ENCODE measurements around the gene KIAA0753.
"Not testable (repeated sequence)": the region's sequence is repeated elsewhere in the genome, so short reads cannot be mapped to it uniquely, and the experiment has no call there.

KIAA0753 gene

GRCh38 chr17:6596081-6596480 is 44.4 kb downstream of the KIAA0753 start:
- FAIRE-seq = no peak

- not testable (repeated sequence) for FAIRE-seq
Observed at GRCh38 chr17:6593371-6593770, 47.1 kb downstream of the KIAA0753 start.

DNA sequence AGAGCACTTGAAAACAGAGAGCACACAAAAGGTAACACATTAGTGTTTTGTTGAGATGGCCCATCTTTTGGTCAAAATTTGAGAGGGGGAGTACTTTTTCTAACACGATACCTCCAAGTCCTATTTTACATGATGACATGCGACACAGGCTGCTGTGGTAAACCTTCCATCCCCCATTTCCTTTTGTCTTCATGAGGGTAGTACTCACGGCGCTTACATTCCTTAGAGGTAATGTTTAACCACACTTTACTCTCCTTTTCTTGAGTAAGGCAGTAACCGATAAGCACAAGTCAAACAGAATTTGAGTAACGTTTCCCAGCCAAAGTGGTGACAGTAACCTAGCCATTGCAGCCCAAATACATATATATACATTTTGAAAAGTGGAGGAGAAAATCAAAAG is 48.3 kb downstream of the KIAA0753 start:
- FAIRE-seq = no peak

- no peak for FAIRE-seq
Observed at GRCh38 chr17:6591599-6592158, 48.8 kb downstream of the KIAA0753 start.

- no peak for FAIRE-seq
Observed at GRCh38 chr17:6589266-6589946, 51.1 kb downstream of the KIAA0753 start.

- no peak for FAIRE-seq
Observed at GRCh38 chr17:6588165-6588564, 52.3 kb downstream of the KIAA0753 start.

DNA sequence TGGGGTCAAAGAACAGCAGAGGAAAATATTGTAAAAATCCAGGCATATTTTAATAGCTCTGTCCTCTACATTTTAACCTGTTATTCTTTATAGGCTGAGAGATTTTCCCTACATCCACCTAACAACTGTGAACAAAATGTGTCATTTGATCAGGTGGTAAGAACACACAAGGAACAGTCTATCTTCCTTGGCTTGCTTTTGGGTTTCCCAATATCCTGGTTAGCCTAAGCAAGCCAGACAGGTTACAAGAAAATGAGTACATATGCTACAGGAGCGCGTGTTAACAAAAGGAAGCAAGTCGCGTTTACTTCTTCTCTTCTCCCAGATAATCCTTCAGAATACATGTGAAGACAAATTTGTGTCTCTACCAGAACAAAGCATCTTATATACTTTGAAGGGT is 53.2 kb downstream of the KIAA0753 start:
- FAIRE-seq = no peak

- no peak for FAIRE-seq
Observed at GRCh38 chr17:6583411-6583810, 57.1 kb downstream of the KIAA0753 start.

- no peak for FAIRE-seq
Observed at GRCh38 chr17:6580625-6581024, 59.9 kb downstream of the KIAA0753 start.

- FAIRE-seq = no peak
Observed at GRCh38 chr17:6578491-6578890, 62.0 kb downstream of the KIAA0753 start.

DNA sequence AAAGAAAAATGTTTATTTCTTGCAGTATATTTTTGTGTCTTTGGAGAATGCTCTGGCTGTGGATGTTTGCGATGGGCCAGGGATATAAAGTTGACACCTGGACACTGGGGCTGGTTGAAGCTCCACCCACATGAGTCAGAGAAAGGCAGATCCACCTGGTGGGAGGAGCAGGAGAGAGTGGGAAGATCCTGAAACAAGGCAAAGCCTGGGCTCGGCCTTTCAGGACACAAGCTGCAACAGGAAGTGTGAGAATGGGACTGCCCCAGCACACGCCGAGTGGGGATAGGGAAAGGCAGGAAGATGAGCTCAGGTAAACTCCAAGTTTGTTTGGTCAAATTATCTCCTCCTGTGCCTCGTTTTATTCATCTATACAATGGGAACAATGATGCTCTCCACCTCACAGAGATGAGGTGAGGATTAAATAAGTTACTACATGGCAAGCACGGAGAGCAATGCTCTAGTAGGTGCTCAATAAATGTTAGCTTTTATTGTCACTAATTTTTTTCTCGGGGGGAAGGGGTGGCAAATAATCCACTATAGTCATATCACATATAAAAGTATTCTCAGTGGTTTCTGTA is 62.7 kb downstream of the KIAA0753 start:
- FAIRE-seq = no peak

DNA sequence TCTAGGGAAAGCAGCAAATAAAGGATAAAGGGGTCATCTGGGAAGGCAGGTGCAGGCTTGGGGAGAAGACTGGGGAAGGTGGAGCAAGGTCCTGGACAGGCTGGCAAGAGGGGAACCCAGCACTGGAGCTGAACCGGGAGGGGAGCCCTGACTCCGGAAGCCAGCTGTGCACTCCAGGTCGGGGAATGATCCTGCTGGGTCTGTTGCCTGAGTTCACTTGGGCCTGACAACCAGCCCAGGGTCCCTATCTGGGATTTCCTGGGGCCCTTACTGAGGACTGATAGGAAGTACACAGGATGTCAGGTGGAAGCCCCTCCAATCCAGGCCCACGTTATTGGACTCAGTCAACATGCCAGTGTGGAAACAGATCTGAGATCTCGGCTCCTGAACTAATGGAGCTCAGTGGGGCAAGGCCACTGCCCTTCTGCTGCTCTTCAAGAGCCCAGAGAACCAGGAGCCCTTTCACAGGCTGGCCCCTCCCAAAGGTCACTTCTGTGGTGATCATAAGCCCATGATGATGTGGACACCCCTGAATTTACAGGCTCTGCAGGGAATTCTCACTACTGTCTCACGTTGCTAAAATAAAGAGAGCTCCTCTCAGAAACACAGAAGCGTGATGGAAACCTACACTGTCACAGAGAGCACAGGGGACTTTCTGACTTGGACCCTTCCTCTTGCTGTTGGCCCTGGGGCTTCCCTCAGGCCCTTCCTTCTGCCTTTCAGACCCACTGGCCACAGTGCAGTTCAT is 64.3 kb downstream of the KIAA0753 start:
- FAIRE-seq = no peak

- FAIRE-seq = no peak
Observed at GRCh38 chr17:6575596-6575988, 64.9 kb downstream of the KIAA0753 start.

DNA sequence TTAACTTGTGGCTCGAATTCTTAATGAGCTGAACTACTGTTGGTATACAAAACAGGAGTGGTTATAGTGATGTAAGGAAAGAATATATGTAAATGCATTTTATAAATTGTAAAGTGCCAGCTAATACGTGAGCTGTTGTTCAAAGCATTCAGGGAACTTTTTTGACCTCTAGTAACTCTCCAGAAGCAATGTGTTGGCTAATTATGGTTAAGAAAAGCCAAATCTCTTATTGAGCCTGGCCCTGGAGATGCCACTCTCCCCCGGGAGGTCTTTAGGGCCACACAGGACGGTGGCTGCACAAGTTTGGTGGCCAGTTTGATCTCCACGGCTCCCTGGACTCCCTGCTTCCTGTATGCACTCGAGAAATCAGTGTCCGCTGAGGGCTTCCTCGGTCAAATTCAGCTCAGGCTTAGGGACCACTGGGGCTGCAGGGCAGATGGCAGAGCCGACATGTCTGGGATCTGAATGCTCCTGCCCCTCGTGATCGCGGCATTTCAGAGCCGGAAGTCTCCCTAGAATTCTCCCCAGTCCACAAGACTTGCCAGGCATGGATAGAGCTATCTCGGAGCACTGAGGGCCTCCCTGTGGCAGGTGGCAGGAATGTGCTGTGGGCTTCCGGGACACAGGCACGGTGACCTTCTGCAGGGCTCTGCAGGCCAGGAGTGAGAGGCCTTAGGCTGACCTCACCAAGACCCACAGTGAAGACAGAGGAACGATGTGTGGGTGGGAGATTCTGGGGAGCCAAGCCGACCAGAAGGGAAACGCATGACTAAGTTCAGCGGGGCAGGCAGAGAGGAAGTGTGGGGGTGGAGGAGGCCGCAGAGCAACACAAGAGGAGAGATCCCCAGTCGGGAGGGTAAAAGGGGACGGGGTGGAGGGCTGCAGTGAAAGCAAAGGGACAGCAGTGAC is 65.6 kb downstream of the KIAA0753 start:
- no peak for FAIRE-seq

- no peak for FAIRE-seq
Observed at GRCh38 chr17:6573982-6574686, 66.4 kb downstream of the KIAA0753 start.

GRCh38 chr17:6573495-6573894 is 67.0 kb downstream of the KIAA0753 start:
- FAIRE-seq = not testable (repeated sequence)

GRCh38 chr17:6572972-6573370 is 67.5 kb downstream of the KIAA0753 start:
- FAIRE-seq = no peak

DNA sequence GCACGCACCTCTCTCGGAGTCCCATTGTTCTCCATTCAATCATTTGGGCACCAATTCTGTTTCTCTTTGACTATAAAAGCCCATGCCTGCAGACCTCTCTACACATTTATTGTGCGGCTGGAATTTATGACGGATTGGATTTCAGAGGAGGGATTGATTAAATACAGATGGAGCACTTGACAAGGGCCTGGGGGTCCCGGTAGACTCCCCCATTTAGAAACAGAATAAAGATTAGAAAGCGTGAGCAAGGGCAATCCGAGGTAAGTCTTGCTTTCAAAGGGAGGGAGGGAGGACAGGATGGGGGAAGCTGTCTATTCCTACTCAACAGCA is 69.1 kb downstream of the KIAA0753 start:
- no peak for FAIRE-seq

GRCh38 chr17:6570731-6571451 is 69.6 kb downstream of the KIAA0753 start:
- FAIRE-seq = no peak

GRCh38 chr17:6569370-6570285 is 70.9 kb downstream of the KIAA0753 start:
- no peak for FAIRE-seq

All from islet of Langerhans (tissue), 1 donor.